ENCODE data around the gene MRNIP.
"Not testable (repeated sequence)": the region's sequence is repeated elsewhere in the genome, so short reads cannot be mapped to it uniquely, and the experiment has no call there.

MRNIP gene

GRCh38 chr5:179887802-179888201, 29.2 kb upstream of the MRNIP start:
- no peak for DNase-seq

GRCh38 chr5:179887095-179887494, 28.5 kb upstream of the MRNIP start:
- DNase-seq = no peak

GRCh38 chr5:179886190-179886911, 27.7 kb upstream of the MRNIP start:
- no peak for DNase-seq

GRCh38 chr5:179885491-179886090, 27.0 kb upstream of the MRNIP start:
- no peak for DNase-seq

- DNase-seq = no peak
These were observed 24.5 kb upstream of the MRNIP start for GRCh38 chr5:179883163-179883562.

- DNase-seq = no peak
These were observed 23.7 kb upstream of the MRNIP start for GRCh38 chr5:179882338-179882737.

GRCh38 chr5:179880848-179881590, 22.4 kb upstream of the MRNIP start:
- DNase-seq = no peak

- no peak for DNase-seq
These were observed 21.5 kb upstream of the MRNIP start for GRCh38 chr5:179880066-179880650.

GRCh38 chr5:179879690-179880010, 21.0 kb upstream of the MRNIP start:
- DNase-seq = no peak

GRCh38 chr5:179879003-179879689, 20.5 kb upstream of the MRNIP start:
- no peak for DNase-seq

GRCh38 chr5:179878222-179879002, 19.8 kb upstream of the MRNIP start:
- no peak for DNase-seq

- no peak for DNase-seq
These were observed 18.0 kb upstream of the MRNIP start for GRCh38 chr5:179876610-179876952.

- DNase-seq = no peak
These were observed 17.4 kb upstream of the MRNIP start for GRCh38 chr5:179875741-179876609.

GRCh38 chr5:179874536-179875292, 16.1 kb upstream of the MRNIP start:
- DNase-seq = no peak

- no peak for DNase-seq
These were observed 15.5 kb upstream of the MRNIP start for GRCh38 chr5:179874136-179874535.

GRCh38 chr5:179873588-179874110, 15.0 kb upstream of the MRNIP start:
- DNase-seq = no peak

GRCh38 chr5:179872828-179873575, 14.4 kb upstream of the MRNIP start:
- no peak for DNase-seq

GRCh38 chr5:179872055-179872827, 13.6 kb upstream of the MRNIP start:
- no peak for DNase-seq

- not testable (repeated sequence) for DNase-seq
These were observed 12.9 kb upstream of the MRNIP start for GRCh38 chr5:179871533-179871932.

Data from NCI-H345 (cell line).